ENCODE results near the gene LTBP1.
"Not testable (repeated sequence)": the region's sequence is repeated elsewhere in the genome, so short reads cannot be mapped to it uniquely, and the experiment has no call there.

LTBP1 gene

DNA sequence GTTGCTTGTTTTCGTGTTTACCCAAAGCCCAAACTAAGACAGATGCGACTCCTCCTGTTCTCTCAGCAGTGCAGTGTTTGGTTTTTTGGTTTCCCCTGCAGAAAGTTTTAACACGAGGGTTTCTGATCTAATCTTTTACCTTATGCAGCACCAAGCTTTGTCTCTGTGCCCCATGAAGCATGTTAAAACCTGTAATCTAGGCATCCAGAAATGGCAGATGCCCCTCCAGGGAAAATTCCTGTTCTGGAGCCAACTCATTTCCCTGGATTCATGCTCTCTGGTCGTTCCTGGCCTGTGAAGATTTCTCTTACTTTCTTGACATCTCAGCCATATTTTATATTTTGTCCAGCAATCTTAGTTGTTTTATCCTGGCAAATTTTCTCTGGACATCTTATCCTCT lies 91.5 kb downstream of the LTBP1 start:
- no peak for DNase-seq (ENCODE audit: low read depth in 1 of 2, low spot score in 1 of 2)

DNA sequence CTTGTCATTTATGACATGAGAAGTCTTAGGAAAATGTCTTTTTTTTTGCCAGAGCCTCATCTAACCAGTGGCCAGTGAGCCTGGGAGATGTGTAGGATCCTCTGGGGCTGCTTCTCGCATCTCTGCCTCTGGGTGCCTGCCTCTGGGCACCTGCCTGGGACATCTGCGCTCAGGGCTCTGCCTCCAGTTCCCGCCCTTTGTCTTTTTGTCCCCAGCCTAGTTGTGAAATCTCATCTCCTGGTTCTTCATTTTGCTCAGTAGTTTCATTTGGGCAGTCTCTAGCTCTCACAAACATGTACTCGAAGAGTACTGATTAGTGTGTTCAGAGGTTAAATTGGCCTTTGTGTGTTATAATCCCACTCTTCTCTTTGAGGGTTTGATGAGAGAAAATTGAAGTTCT lies 92.0 kb downstream of the LTBP1 start:
- no peak for DNase-seq (ENCODE audit: low read depth in 1 of 2, low spot score in 1 of 2)

- DNase-seq (ENCODE audit: low read depth in 1 of 2, low spot score in 1 of 2) = no peak
These were observed 93.8 kb downstream of the LTBP1 start for GRCh38 chr2:33040541-33040940.

DNA sequence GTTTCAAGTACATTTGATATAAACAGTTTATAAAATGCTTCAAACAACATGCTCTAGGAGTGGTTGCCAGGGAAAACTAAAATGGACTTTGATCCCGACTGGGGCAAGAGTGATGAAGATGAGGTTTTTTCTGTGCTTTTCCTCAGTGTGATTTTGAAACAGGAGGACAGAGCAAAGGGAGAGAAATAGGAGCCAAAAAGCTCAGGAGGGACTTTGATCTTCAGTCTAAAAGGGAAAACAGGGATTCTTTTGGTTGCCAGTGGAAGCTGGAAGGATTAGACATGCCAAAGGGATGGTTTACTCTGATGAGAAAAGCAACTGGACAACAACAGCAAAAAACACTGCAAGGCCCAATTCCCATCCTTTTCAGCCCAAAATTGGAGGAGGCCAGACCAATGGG lies 95.5 kb downstream of the LTBP1 start:
- DNase-seq (ENCODE audit: low read depth in 1 of 2, low spot score in 1 of 2) = no peak

GRCh38 chr2:33042819-33043218 lies 96.1 kb downstream of the LTBP1 start:
- DNase-seq (ENCODE audit: low read depth in 1 of 2, low spot score in 1 of 2) = no peak

- no peak for DNase-seq (ENCODE audit: low read depth in 1 of 2, low spot score in 1 of 2)
These were observed 101.2 kb downstream of the LTBP1 start for GRCh38 chr2:33047939-33048338.

GRCh38 chr2:33051586-33052360 lies 105.0 kb downstream of the LTBP1 start:
- no peak for DNase-seq (ENCODE audit: low read depth in 1 of 2, low spot score in 1 of 2)

DNA sequence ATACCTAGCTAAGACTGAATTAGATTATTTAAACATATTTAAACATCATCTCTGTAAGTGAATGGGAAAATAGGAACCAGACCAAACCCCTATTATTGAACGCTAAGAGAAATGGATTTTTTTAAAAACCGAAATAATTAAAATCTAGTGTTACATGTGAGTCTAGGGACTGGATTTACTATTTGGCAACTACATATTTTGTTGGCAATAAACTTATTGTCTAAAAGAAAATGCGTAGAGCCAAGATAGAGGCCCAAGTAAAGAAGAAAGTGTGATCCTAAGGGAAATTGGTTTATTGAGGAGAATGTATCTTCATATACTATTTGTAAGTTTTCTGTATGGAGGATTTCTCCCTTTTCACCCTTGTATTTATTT lies 105.6 kb downstream of the LTBP1 start:
- DNase-seq (ENCODE audit: low read depth in 1 of 2, low spot score in 1 of 2) = no peak

- not testable (repeated sequence) for DNase-seq (ENCODE audit: low read depth in 1 of 2, low spot score in 1 of 2)
These were observed 106.0 kb downstream of the LTBP1 start for GRCh38 chr2:33052795-33053194.

DNA sequence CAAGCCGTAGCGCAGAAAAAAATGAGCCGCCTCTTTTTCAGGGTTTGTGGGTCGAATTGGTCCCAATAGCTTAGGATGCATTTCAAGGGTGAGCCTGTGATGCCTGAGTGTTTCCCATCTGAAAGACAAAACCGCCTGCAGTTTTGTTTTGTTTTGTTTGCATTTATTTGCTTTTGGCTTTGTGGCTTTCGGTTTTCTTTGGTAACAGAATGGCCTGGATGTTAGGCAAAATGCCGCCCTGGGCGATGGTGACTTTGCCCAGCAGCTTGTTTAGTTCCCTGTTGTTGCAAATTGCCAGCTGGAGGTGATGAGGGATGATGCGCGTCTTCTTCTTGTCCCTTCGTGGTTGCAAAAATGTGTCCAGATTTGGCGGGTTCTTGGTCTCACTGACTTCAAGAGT lies 109.4 kb downstream of the LTBP1 start:
- DNase-seq (ENCODE audit: low read depth in 1 of 2, low spot score in 1 of 2) = no peak

DNA sequence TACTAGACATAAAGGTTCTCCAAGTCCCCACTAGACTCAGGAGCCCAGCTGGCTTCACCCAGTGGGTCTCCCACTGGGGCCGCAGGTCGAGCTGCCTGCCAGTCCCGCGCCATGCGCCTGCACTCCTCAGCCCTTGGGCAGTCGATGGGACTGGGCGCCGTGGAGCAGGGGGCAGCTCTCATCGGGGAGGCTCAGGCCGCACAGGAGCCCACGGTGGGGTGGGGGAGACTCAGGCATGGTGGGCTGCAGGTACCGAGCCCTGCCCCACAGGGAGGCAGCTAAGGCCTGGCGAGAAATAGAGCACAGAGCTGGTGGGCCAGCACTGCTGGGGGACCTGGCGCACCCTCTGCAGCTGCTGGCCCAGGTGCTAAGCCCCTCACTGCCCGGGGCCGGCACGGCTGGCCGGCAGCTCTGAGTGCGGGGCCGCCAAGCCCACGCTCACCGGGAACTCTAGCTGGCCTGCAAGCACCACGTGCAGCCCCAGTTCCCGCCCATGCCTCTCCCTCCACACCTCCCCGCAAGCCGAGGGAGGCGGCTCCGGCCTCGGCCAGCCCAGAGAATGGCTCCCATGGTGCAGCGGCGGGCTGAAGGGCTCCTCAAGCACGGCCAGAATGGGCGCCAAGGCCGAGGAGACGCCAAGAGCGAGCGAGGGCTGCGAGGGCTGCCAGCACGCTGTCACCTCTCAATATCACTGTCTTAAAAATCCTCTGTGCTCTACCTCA lies 110.7 kb downstream of the LTBP1 start:
- not testable (repeated sequence) for DNase-seq (ENCODE audit: low read depth in 1 of 2, low spot score in 1 of 2)

DNA sequence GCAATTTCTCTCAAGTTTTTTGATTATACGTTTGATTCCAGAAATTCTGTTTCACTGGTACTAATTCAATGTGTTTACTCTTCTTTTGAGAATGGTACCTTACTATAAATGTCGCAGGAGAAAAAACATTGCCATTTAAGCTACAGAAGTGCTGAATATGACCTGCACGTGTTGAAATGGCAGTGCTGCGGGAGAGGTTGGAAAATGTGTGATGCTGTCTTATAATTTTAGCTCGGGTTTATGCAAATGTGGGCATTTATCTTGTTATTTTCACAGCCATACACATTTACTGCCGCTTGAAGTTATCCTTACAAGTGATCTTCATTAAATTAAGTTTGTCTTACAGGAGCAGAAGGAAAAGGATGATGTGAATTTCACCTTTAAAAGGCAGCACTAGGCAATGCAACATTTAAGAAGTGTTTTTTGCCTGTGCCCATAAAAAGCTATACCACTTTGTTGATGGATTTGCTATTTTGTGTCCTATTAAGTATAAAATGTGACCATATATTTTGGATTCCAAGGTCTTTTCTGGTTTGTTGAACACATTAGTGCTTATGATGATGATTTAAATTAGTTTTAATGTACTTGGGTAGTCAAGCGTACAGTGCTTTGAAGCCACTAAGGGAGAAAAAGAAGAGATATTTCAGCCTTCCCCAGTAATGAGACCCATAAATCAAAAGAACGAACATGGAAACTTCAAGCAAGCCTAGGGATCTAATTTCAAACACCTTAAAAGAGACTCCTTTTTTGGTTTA lies 112.1 kb downstream of the LTBP1 start:
- DNase-seq (ENCODE audit: low read depth in 1 of 2, low spot score in 1 of 2) = no peak

DNA sequence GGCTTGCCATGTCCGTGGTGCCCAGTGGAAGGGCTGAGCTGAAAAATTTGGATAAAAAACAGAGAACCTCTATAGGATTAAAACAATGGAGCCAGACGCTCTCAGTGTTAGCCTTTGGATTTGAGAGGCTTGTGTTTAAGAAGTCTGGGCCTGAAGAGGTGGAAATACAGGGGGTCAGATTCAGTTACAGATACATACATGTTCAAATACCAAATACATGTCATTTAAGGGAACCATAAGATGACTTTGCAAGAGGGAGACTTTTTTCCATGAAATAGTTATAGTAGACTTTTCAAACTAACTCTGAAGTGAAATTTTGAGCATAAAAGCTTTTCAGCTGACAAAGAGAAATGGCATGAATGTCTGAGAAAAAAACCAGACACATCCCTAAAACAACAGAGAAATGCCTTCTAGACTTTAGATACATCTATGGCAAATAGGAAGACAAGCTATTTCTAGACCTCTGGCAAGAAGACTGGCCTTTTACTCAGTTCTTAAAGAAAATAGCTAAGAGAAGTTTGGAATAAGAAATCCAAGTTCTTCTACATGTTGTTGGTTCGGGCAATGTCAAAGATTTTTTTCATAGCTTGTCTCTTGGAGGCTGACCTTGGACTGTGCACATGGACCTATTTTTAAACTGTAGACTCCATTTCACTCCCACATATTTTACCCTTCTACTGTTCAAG lies 112.9 kb downstream of the LTBP1 start:
- no peak for DNase-seq (ENCODE audit: low read depth in 1 of 2, low spot score in 1 of 2)

DNA sequence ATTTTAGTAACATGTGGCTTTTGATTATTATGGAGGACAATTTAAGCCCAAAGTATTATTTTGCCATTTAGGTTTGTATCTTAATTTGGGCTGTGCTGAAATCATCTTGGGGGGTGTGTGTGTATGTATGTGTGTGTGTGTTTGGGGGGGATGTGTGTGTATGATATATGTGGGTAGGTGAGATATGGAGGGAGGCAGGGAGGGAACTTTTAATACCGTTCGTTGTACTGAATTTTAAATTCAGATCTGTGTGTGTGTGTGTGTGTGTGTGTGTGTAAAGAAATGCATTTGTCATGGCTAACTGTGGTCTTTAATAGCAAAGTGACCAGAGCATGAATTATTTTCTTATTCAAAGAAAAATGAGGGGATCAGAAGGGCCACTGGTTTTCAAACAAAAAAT lies 113.7 kb downstream of the LTBP1 start:
- DNase-seq (ENCODE audit: low read depth in 1 of 2, low spot score in 1 of 2) = no peak

DNA sequence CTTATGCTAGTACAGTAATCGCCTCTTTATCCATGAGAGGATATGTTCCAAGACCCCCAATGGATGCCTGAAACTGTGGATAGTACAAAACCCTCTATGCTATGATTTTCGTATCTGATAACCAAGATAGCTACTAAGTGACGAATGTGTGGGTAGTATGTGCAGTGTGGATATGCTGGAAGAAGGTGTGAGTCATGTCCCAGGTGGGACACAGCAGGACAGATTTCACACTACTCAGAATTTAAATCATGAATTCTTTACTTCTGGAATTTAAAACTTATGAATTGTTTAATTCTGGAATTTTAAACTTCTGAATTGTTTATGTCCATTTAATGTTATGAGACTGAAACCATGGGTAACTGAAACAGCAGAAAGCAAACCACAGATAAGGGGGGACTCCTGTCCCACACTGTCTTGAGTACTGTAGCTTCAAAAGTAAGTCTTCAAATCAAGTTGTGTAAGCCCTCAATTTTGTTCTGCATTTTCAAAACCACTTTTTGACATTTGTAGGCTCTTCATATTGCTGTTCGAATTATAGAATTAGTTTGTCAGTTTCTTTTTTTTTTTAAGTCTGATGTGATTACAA lies 116.0 kb downstream of the LTBP1 start:
- no peak for DNase-seq (ENCODE audit: low read depth in 1 of 2, low spot score in 1 of 2)

GRCh38 chr2:33064349-33064801 lies 117.6 kb downstream of the LTBP1 start:
- no peak for DNase-seq (ENCODE audit: low read depth in 1 of 2, low spot score in 1 of 2)

DNA sequence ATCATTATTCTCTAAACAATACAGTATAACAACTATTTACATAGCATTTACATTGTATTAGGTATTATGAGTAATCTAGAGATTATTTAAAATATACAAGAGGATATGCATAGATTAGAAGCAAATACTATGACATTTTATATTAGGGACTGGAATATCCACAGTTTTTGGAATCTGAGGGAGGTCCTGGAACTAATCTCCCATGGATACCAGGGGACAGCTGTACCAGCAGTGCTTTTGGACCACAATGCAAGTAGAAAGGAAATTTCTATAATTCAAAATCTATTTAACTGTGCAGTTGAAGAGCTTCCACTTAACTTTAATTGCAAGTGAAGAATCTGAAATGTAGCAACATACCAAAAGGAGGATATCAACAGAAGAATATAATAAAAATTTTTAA lies 120.8 kb downstream of the LTBP1 start:
- no peak for DNase-seq (ENCODE audit: low read depth in 1 of 2, low spot score in 1 of 2)

- no peak for DNase-seq (ENCODE audit: low read depth in 1 of 2, low spot score in 1 of 2)
These were observed 121.5 kb downstream of the LTBP1 start for GRCh38 chr2:33068261-33068660.

DNA sequence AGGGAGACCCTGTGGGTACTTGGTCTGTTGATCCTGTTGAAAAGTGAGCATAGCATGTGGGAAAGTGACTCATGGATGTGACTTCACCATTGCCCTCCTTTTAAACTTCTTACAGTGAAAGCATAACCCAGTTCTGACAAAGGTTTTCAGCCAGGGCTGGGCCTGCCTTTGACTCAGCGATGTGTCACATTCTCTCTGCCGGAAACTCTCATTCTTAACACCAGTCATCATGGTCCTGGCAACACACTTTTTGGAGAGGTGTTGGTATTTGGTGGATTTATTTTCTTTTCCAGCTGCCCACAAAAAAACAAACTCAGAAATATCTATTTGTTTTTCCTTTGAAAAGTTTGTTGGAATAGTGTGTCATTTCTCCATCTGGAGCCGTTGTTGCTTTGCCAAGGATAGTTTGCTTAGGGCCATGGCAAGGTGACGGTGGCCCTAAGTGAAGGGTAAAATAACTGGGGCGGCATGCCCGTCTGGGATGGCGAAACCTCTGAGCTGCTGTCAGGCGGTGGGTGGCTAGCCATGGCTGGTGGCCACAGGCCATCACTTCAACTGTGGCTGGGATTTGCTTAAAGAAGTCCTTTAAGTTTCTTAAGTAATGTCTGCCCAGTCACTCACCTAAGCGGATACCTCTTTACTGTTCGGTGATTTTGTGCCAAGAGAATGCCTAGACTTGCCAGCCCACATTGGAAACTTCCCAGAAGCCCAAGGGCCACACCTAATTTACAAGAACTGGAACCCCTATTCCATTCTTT lies 123.3 kb downstream of the LTBP1 start:
- DNase-seq (ENCODE audit: low read depth in 1 of 2, low spot score in 1 of 2) = no peak

- DNase-seq (ENCODE audit: low read depth in 1 of 2, low spot score in 1 of 2) = no peak
These were observed 124.8 kb downstream of the LTBP1 start for GRCh38 chr2:33071591-33071990.
